ENCODE data around the gene ATP6V1A.
A peak's percentile ranks its signal among the peaks of the same experiment; 100 is the strongest.

The ATP6V1A gene

GRCh38 chr3:113746548-113747282 is at the start of gene ATP6V1A:
TSS of gene ATP6V1A (plus strand) at chr3:113747035. CDS start at chr3:113778754, 31,719 bp downstream.
- H3K4me3 ChIP-seq (ENCODE audit: low read depth, low read length): peak within 1 kb of the TSS; percentile 69
- no peak for TF ChIP-seq CTCF (IDR thresholded peaks at IDR 0.05; ENCODE audit: control insufficient read depth, extremely low read depth, insufficient read depth)
- peak; percentile 95 for DNase-seq (ENCODE audit: low read depth)

GRCh38 chr3:113697500-113698090 is 49.2 kb upstream of the ATP6V1A start:
- TF ChIP-seq CTCF (IDR thresholded peaks at IDR 0.05; ENCODE audit: control insufficient read depth, extremely low read depth, insufficient read depth): no peak
- no peak for DNase-seq (ENCODE audit: low read depth)
- peak overlapping the region; percentile 71 for H3K4me3 ChIP-seq (ENCODE audit: low read depth, low read length)

GRCh38 chr3:113698213-113698742 is 48.6 kb upstream of the ATP6V1A start:
- TF ChIP-seq CTCF (IDR thresholded peaks at IDR 0.05; ENCODE audit: control insufficient read depth, extremely low read depth, insufficient read depth): no peak
- DNase-seq (ENCODE audit: low read depth): no peak
- peak overlapping the region; percentile 71 for H3K4me3 ChIP-seq (ENCODE audit: low read depth, low read length)

- no peak for TF ChIP-seq CTCF (IDR thresholded peaks at IDR 0.05; ENCODE audit: control insufficient read depth, extremely low read depth, insufficient read depth)
- DNase-seq (ENCODE audit: low read depth): no peak
- H3K4me3 ChIP-seq (ENCODE audit: low read depth, low read length): no peak overlapping the region
Measured at GRCh38 chr3:113698956-113699355, 47.9 kb upstream of the ATP6V1A start.

- TF ChIP-seq CTCF (IDR thresholded peaks at IDR 0.05; ENCODE audit: control insufficient read depth, extremely low read depth, insufficient read depth): no peak
- no peak for DNase-seq (ENCODE audit: low read depth)
Measured at GRCh38 chr3:113707835-113708234, 39.0 kb upstream of the ATP6V1A start.

GRCh38 chr3:113712129-113712528 is 34.7 kb upstream of the ATP6V1A start:
- no peak for TF ChIP-seq CTCF (IDR thresholded peaks at IDR 0.05; ENCODE audit: control insufficient read depth, extremely low read depth, insufficient read depth)
- no peak for DNase-seq (ENCODE audit: low read depth)
- no peak overlapping the region for H3K4me3 ChIP-seq (ENCODE audit: low read depth, low read length)

More at GRCh38 chr3:113707835-113708234, 39.0 kb upstream of the ATP6V1A start:
- no peak overlapping the region for H3K4me3 ChIP-seq (ENCODE audit: low read depth, low read length)
